GM12878 (cell line): ENCODE results near the gene ISLR2.

Experiments
- BRCA1 ChIP-seq: IDR thresholded peaks from 2 replicates; pipeline ENCODE4 v1.6.1; 2011; ENCODE audit warnings: low read depth, low read length, improper control_type of control experiment
- CTCF ChIP-seq, 3 experiments: IDR thresholded peaks in 2 of 3; conservative IDR thresholded peaks in 1 of 3; 2 replicates each; pipeline ENCODE4 v1.5.1; 2011; ENCODE audit warnings: low read depth in 3 of 3, low read length in 3 of 3, mild to moderate bottlenecking in 3 of 3, control low read depth in 2 of 3, moderate library complexity in 2 of 3, inconsistent platforms in 1 of 3, mixed read lengths in 1 of 3; ENCODE audit not compliant: control insufficient read depth in 2 of 3, insufficient read depth in 1 of 3; ENCODE audit errors: extremely low read depth in 1 of 3
- CUX1 ChIP-seq: IDR thresholded peaks from 2 replicates; pipeline ENCODE4 v1.6.1; 2012; ENCODE audit warnings: improper control_type of control experiment, low read depth, low read length; ENCODE audit not compliant: insufficient replicate concordance
- E2F4 ChIP-seq: IDR thresholded peaks from 2 replicates; pipeline ENCODE4 v1.6.1; 2012; ENCODE audit warnings: low read depth, low read length, improper control_type of control experiment
- EZH2 ChIP-seq: IDR thresholded peaks from 2 replicates; pipeline ENCODE4 v1.6.1; 2012; ENCODE audit warnings: low read depth, mild to moderate bottlenecking, control low read depth, inconsistent platforms, low read length, borderline replicate concordance; ENCODE audit not compliant: control insufficient read depth
- MLLT1 ChIP-seq: fragments of 450-650 bp; IDR thresholded peaks from 2 replicates; pipeline ENCODE4 v1.6.1; 2016; ENCODE audit warnings: mild to moderate bottlenecking
- REST ChIP-seq: IDR thresholded peaks from 2 replicates; pipeline ENCODE4 v1.6.1; 2012; ENCODE audit warnings: mild to moderate bottlenecking, low read depth, low read length
- SMARCA5 ChIP-seq: fragments of 450-650 bp; IDR thresholded peaks from 2 replicates; pipeline ENCODE4 v1.6.1; 2017; ENCODE audit warnings: mild to moderate bottlenecking
- ZSCAN29 ChIP-seq: fragments of 450-650 bp; IDR thresholded peaks from 2 replicates; pipeline ENCODE4 v1.6.1; 2017; ENCODE audit warnings: mild to moderate bottlenecking, moderate library complexity

GRCh38 chr15:74184582-74185091, 54.3 kb downstream of the ISLR2 start:
- TF ChIP-seq CTCF (IDR thresholded peaks at IDR 0.05 in 2 of 3, conservative IDR thresholded peaks at IDR 0.05 in 1 of 3; ENCODE audit: control insufficient read depth in 2 of 3, extremely low read depth in 1 of 3, insufficient read depth in 1 of 3, low read depth in 3 of 3, low read length in 3 of 3) = no peak
- no peak for TF ChIP-seq MLLT1
- TF ChIP-seq ZSCAN29 = no peak
- TF ChIP-seq EZH2 = no peak
- no peak for TF ChIP-seq CUX1
- TF ChIP-seq E2F4 = no peak
- no peak for TF ChIP-seq REST
- no peak for TF ChIP-seq SMARCA5
- TF ChIP-seq BRCA1 = no peak
